RWPE2 (cell line): ENCODE data around the gene CRKL.

Source experiments
- ATAC-seq: fragments of 200-7000 bp; cut with Tn5 transposase; 3 replicates; pipeline ENCODE4 v1.9.1; 2021; ENCODE audit warnings: low read depth
- DNase-seq: peaks from one replicate; pipeline ENCODE4 v3.0.0-alpha.2; 2020; ENCODE audit warnings: low spot score
- H3K27ac ChIP-seq: fragments of 450-650 bp; 2 replicates; pipeline ENCODE4 v1.5.1; 2017; ENCODE audit warnings: mild to moderate bottlenecking; ENCODE audit not compliant: poor library complexity, severe bottlenecking
- H3K27me3 ChIP-seq: fragments of 250-450 bp; sonication (Bioruptor Pico); 2 replicates; pipeline ENCODE4 v1.5.1; 2021; ENCODE audit warnings: mild to moderate bottlenecking, moderate library complexity; ENCODE audit not compliant: insufficient read depth, poor library complexity, severe bottlenecking
- H3K36me3 ChIP-seq: fragments of 250-450 bp; sonication (Bioruptor Pico); 2 replicates; pipeline ENCODE4 v1.5.1; 2020; ENCODE audit warnings: low read depth, mild to moderate bottlenecking, moderate library complexity
- H3K4me1 ChIP-seq: fragments of 250-450 bp; sonication (Bioruptor Pico); 2 replicates; pipeline ENCODE4 v1.5.1; 2021; ENCODE audit warnings: mild to moderate bottlenecking, moderate library complexity; ENCODE audit not compliant: insufficient read depth, poor library complexity, severe bottlenecking
- H3K4me3 ChIP-seq: fragments of 250-450 bp; sonication (Bioruptor Pico); 2 replicates; pipeline ENCODE4 v1.5.1; 2021; ENCODE audit warnings: mild to moderate bottlenecking, moderate library complexity; ENCODE audit not compliant: severe bottlenecking
- H3K9me3 ChIP-seq: fragments of 250-450 bp; sonication (Bioruptor Pico); 2 replicates; pipeline ENCODE4 v1.5.1; 2021; ENCODE audit warnings: mild to moderate bottlenecking, moderate library complexity; ENCODE audit not compliant: severe bottlenecking
- CTCF ChIP-seq: fragments of 450-650 bp; IDR thresholded peaks from one replicate; pipeline ENCODE4 v1.5.1; 2017; ENCODE audit warnings: mild to moderate bottlenecking, moderate library complexity; ENCODE audit not compliant: poor library complexity, severe bottlenecking

Gene CRKL

GRCh38 chr22:20988573-20989322 lies 71.5 kb downstream of the CRKL start:
- H3K27me3 ChIP-seq: no peaks in the 10 kb centered on the region
- no peak for TF ChIP-seq CTCF
- H3K27ac ChIP-seq: no peak overlapping the region

GRCh38 chr22:20989323-20990138 lies 72.3 kb downstream of the CRKL start:
- H3K27me3 ChIP-seq: no peaks in the 10 kb centered on the region
- H3K36me3 ChIP-seq: peaks cover 43% of the 10 kb centered on the region
- H3K9me3 ChIP-seq: no peaks in the 10 kb centered on the region
- no peak overlapping the region for H3K4me3 ChIP-seq
- no peak for TF ChIP-seq CTCF
- DNase-seq: no peak
- ATAC-seq: no peak
- no peaks in the 10 kb centered on the region for H3K4me1 ChIP-seq
- H3K27ac ChIP-seq: no peak overlapping the region

More at GRCh38 chr22:20988573-20989322, 71.5 kb downstream of the CRKL start:
- Histone ChIP-seq H3K4me3 (no peak overlapping the region), H3K36me3 (peaks cover 48% of the 10 kb centered on the region), H3K9me3 (no peaks in the 10 kb centered on the region), H3K4me1 (no peaks in the 10 kb centered on the region)
- no peak for DNase-seq
- no peak for ATAC-seq

- ATAC-seq (no peak), DNase-seq (no peak)
- no peak for TF ChIP-seq CTCF
- H3K27me3 ChIP-seq: no peaks in the 10 kb centered on the region
- no peak overlapping the region for H3K27ac ChIP-seq
- H3K36me3 ChIP-seq: peaks cover 39% of the 10 kb centered on the region
- H3K4me3 ChIP-seq: no peak overlapping the region
- H3K4me1 ChIP-seq: no peaks in the 10 kb centered on the region
- H3K9me3 ChIP-seq: no peaks in the 10 kb centered on the region
These were observed 73.3 kb downstream of the CRKL start for GRCh38 chr22:20990184-20991180.

GRCh38 chr22:20991252-20992055 lies 74.2 kb downstream of the CRKL start:
- H3K9me3 ChIP-seq: no peaks in the 10 kb centered on the region
- ATAC-seq: no peak
- no peaks in the 10 kb centered on the region for H3K4me1 ChIP-seq
- H3K36me3 ChIP-seq: peaks cover 30% of the 10 kb centered on the region
- no peak overlapping the region for H3K4me3 ChIP-seq
- no peak overlapping the region for H3K27ac ChIP-seq
- H3K27me3 ChIP-seq: no peaks in the 10 kb centered on the region
- no peak for DNase-seq
- TF ChIP-seq CTCF: no peak
